Kidney epithelial cell (primary cell): ENCODE data around the gene B4GALNT3. TPM values are rescaled to one million over a fixed set of nuclear protein-coding genes. Genes with fewer than 3 reads are reported as not detected.

Experiments
- DNase-seq: peaks from one replicate; pipeline ENCODE4 v3.0.0-alpha.2; 2010; ENCODE audit warnings: low read depth
- H3K27me3 ChIP-seq: 2 replicates; pipeline ENCODE4 v1.6.0; 2011; ENCODE audit warnings: low read length; ENCODE audit not compliant: control insufficient read depth, insufficient read depth
- H3K36me3 ChIP-seq: 2 replicates; pipeline ENCODE4 v1.5.1; 2011; ENCODE audit warnings: low read length; ENCODE audit not compliant: control insufficient read depth, insufficient read depth
- H3K4me3 ChIP-seq: 2 replicates; pipeline ENCODE4 v1.5.1; 2011; ENCODE audit warnings: low read depth, mild to moderate bottlenecking, control low read depth, low read length
- CTCF ChIP-seq: IDR thresholded peaks from 2 replicates; pipeline ENCODE4 v1.5.1; 2011; ENCODE audit warnings: mild to moderate bottlenecking, moderate library complexity, low read length, control low read depth, inconsistent platforms; ENCODE audit not compliant: insufficient read depth, poor library complexity, severe bottlenecking
- total RNA-seq: library from RNA; depleted of rRNA; stranded (reverse); fragments of >200 nt; gene quantifications from 2 replicates; pipeline ENCODE4 v1.2.3, GENCODE V29; 2015

The B4GALNT3 gene
- total RNA-seq, 1 donor from 2014 or later, result 6.8 TPM

- DNase-seq, result no peak
- no peak for TF ChIP-seq CTCF
- no peak overlapping the region for H3K4me3 ChIP-seq
- no peaks in the 10 kb centered on the region for H3K36me3 ChIP-seq
- H3K27me3 ChIP-seq, result no peaks in the 10 kb centered on the region
These were observed 96.8 kb downstream of the B4GALNT3 start for GRCh38 chr12:556498-556897.

- TF ChIP-seq CTCF, result no peak
- Histone ChIP-seq H3K27me3 (no peaks in the 10 kb centered on the region), H3K4me3 (no peak overlapping the region), H3K36me3 (no peaks in the 10 kb centered on the region)
- DNase-seq, result no peak
These were observed 98.8 kb downstream of the B4GALNT3 start for GRCh38 chr12:558580-558979.

- H3K4me3 ChIP-seq, result no peak overlapping the region
- H3K27me3 ChIP-seq, result no peaks in the 10 kb centered on the region
- no peaks in the 10 kb centered on the region for H3K36me3 ChIP-seq
- TF ChIP-seq CTCF, result no peak
- no peak for DNase-seq
These were observed 99.6 kb downstream of the B4GALNT3 start for GRCh38 chr12:559208-559905.

- no peaks in the 10 kb centered on the region for H3K36me3 ChIP-seq
- no peaks in the 10 kb centered on the region for H3K27me3 ChIP-seq
- DNase-seq, result no peak
- H3K4me3 ChIP-seq, result no peak overlapping the region
- no peak for TF ChIP-seq CTCF
These were observed 100.2 kb downstream of the B4GALNT3 start for GRCh38 chr12:559906-560455.

GRCh38 chr12:560691-561390, 101.1 kb downstream of the B4GALNT3 start:
- DNase-seq, result no peak
- Histone ChIP-seq H3K4me3 (no peak overlapping the region), H3K27me3 (no peaks in the 10 kb centered on the region), H3K36me3 (no peaks in the 10 kb centered on the region)
- TF ChIP-seq CTCF, result no peak

- no peak for TF ChIP-seq CTCF
These were observed 101.6 kb downstream of the B4GALNT3 start for GRCh38 chr12:561391-561705.

More at GRCh38 chr12:561391-561705, 101.6 kb downstream of the B4GALNT3 start:
- H3K36me3 ChIP-seq, result no peaks in the 10 kb centered on the region
- no peak overlapping the region for H3K4me3 ChIP-seq
- no peaks in the 10 kb centered on the region for H3K27me3 ChIP-seq
- no peak for DNase-seq
